HG03558 (cell line): Measurements from ENCODE around the gene CAMK2A.

Experiments
- ATAC-seq: cut with Tn5 transposase; IDR thresholded peaks from one replicate; pipeline ENCODE4 v1.9.1; 2021; ENCODE audit warnings: moderate number of reproducible peaks; ENCODE audit not compliant: unreplicated experiment; ENCODE audit errors: extremely low read depth

Gene CAMK2A

GRCh38 chr5:150286820-150287219, 2.8 kb downstream of the CAMK2A start:
- ATAC-seq, result no peak

DNA sequence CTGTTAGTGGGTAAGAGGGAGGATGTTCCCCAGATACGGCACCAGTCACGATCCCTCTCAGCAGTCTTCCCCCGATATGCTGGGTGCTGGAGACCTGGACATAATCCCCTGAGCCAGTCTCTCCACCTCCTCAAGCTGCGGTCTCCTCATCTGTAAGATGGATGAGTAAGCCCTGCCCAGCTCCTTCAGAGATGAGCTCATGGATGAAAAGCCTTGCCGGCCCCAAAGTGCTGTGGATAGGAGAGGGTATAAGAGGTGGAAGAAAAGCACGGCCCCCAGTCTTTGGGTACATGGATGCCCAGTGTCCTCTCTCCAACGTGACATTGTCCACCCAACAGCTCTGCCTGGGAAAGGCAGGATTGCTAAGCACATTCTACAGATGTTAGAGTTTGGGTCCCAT, 4.5 kb downstream of the CAMK2A start:
- ATAC-seq, result no peak

- ATAC-seq, result no peak
Measured at GRCh38 chr5:150284311-150284710, 5.3 kb downstream of the CAMK2A start.

DNA sequence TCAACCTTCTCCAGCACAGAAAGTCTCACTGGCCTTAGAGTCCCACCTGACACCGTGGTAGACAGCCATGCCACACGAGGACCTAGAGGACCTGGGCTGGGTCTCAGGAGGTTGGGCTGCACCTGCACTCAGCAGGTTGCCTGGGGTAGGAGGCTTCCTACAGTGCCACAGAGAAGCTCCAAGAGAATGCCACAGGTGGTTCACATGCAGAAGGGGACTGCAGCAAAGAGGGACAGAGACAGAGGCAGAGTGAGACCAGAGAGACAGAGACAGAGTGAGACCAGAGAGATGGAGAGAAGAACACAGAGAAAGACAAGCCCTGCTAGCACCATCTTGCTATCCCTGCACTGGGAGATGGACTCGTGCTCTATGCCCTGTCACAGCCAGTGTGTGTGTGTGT, 5.7 kb downstream of the CAMK2A start:
- ATAC-seq, result no peak

- ATAC-seq, result no peak
Measured at GRCh38 chr5:150281987-150282386, 7.6 kb downstream of the CAMK2A start.

GRCh38 chr5:150279330-150280020, 10.1 kb downstream of the CAMK2A start:
- no peak for ATAC-seq

DNA sequence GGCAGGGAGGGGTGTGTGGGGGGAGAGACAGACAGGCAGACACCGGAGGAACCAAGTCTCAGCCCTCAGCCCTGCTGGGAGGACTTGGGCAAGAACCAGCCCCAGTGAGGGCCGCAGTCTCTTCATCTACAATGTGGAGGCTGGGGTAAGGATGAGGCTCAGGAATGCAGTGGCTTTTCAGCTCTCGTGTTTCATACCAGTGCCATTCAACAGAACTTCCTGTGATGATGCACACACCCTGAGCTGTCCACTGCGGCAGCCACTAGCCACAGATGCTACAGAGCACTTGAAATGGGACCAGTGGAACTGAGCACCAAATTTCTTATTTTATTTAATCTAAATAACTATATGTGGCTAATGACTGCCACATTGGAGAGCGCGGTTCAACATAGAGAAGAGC, 10.7 kb downstream of the CAMK2A start:
- ATAC-seq, result no peak

DNA sequence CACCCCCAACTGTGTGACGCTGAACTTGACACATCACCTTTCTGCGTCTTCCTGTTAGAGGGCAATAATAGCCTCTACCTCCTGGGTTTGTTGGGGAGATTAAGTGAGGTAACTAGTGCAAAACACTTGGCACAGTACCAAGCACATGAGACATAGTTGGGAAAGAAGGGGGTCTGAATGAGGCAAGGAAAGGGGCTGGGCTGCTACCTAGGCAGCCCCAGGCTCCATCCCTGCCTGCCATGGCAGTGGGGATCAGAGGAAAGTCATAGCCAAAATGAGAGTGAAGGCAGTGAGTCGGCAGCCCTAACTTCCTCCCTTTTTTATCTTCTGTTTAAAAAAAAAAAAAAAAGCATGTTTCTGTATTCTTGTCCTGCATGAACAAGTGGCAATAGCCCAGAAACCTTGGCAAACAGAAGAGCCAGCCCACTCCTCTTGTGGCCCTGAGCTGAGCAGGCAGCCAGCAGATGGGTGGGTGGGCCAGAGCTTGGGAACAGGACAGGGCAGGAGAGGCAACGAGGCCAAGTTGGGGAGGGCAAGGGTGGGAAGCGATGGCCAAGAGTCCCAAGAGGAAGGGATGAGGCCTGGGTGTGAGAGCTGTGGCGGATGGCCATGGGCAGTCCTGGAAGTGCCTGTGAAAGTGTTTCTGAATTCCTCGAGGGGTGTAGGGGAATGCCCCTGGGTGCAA, 11.4 kb downstream of the CAMK2A start:
- ATAC-seq, result no peak

GRCh38 chr5:150277043-150277442, 12.5 kb downstream of the CAMK2A start:
- ATAC-seq, result no peak

GRCh38 chr5:150274811-150275210, 14.8 kb downstream of the CAMK2A start:
- ATAC-seq, result no peak

GRCh38 chr5:150272531-150272930, 17.0 kb downstream of the CAMK2A start:
- ATAC-seq, result no peak

GRCh38 chr5:150271923-150272322, 17.6 kb downstream of the CAMK2A start:
- ATAC-seq, result no peak

GRCh38 chr5:150271296-150271692, 18.3 kb downstream of the CAMK2A start:
- no peak for ATAC-seq

- no peak for ATAC-seq
Measured at GRCh38 chr5:150270541-150271295, 18.9 kb downstream of the CAMK2A start.

DNA sequence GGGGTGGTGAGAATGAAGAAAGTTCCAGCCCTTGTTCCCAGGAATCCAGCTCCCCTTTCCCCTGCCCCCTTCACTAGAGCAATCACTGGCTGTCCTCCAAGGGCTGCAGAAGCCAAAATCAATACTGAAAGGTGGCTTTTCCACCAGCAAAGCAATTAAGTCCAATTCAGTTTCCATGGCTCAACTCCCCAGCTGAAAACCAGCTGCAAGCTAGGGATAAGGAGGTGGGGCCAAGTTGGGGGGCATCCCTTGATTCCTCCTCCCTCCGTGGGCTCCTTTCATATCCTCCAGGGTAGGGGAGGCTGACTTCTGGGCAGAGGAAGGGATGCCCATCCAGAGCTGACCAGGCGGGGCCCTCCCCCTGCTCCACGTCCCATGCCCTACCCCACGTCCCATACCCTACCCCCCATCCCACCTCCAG, 22.7 kb downstream of the CAMK2A start:
- no peak for ATAC-seq

DNA sequence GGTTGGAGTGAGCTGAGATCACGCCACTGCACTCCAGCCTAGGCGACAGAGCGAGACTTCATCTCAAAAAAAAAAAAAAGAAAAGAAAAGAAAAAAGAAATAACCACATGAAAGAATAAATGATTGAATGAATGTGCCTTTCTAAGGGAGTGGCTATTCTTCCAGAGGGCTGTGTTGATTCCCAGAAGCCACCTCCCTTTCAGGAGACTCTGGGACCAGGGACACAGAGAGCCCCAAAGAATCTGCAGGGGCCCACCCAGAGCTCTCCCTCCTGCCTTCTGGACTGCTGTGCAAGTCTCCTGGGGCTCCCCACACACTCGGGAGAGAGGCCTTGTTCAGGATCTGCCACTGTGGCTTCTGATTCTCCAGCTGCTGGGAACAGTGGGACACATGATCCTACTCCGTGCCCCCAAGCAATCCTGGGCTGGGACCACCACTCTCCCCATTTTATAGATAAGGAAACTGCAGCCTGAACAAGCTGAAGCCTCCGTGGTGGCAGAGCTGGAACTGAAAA, 23.6 kb downstream of the CAMK2A start:
- ATAC-seq, result no peak

DNA sequence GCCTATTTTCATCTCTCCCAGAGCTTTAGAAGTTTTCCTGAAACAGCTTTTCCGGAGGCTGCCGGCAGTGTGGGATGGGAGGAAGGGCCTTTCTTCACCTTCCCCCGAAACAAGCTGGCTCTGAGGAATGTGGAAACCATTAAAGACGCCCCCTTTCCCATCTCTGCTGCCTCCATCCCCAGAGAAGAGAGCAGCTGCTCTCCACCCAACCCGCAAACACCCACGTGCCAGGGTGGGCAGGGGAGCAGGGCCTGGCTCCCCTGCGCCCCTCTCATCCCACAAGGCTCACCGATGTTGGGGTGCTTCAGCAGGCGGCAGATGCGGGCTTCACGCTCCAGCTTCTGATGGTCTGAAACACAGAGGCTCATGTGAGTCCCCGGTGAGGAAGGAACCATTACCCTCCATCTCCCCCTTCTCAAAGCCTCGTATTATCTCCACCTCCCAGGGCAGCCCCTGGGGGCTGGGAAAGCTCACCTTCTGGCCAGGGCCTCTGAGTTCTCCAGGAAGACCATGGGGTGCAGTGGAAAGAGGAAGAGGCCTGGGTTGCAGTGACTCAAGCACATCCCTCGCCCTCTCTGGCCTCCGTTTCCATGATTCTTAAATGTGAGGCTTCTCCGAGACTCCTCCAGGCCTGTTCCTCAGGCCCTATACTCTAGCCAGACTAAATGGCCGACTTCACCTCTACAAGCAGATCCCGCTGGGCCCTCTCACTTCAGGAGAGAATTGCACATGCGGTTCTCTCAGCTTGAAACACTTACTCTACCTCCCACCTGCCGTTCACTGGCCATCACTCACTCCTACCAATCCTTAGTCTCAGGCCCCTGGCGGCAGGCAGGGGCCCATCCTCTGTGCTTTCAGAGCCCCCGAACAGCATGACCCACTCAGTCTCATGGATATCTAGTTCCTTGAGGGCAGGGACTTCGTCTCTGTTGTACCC, 24.6 kb downstream of the CAMK2A start:
- no peak for ATAC-seq

DNA sequence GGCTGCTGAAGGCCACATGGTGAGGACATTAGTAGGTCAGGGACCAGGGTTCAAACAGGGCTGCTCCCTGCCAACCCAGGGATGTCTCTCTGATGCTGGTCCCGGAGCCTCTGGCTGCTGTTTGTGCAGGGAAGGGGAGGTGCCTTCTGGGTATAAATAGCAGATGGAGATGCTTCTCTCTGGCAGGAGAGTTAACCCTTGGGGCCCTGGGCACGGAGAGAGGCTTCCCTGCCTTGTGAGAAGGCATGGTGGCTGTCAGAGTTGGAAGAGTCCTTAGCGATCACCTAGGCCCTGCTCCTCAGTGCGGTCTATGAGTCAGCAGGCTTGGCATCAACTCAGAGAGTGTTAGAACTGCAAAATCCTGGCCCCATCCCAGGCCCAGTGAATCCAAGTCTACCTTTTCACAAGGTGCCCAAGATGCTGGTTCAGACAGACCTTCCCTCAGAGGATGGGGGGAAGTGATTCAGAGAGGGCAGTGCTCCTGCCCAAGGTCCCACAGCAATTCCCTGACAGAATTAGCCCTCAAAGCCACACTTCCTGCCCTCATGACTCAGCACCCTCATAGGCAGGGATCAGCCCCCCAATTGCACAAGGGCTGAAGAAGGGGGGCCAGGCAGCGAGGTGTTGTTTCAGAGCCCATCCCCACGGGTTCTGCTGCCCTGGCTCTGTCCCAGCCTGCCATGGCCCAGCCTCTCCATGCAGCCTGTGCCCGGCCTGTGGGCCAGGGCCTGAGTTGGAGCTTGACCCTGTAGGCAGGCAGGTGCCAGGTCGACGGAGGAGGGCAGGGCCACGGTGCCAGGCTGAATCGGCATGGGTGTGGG, 25.6 kb downstream of the CAMK2A start:
- no peak for ATAC-seq

DNA sequence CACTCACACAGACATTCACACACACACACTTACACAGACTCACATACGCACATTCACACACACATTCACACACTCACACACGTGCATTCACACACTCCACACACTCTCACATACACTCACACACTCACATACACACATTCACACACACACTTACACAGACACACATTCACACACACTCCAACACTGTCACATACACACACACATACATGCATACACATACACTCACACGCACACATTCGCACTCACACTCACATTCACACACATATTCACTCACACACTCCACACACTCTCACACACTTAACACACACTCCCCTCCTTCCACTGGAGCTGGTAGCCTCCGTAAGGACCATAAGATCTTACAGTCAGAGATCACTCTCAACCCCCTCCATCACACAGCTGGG, 26.2 kb downstream of the CAMK2A start:
- no peak for ATAC-seq
